ENCODE data around the gene METTL16.

METTL16 gene

DNA sequence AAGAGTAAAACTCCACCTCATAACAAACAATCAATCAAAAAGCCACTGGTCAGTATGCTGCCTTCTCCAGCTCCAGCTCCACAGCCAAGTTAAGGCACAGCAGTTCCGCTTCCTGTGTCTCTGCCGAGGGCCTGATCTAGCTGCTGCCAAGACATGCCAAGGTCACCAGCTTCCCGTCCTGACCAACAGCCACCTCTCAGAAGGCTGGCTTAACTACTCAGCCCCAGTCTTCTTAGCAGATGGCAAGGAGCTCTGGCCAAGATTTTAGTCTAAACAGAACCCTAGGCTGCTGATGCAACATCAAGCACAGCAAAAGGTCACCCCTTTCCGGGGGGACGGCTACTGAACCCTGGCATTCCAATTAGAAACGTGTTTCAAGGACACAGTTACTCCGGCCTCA is 93.1 kb downstream of the METTL16 start:
- peak; percentile 64 for DNase-seq (ENCODE audit: low read depth)
- TF ChIP-seq, protein P1, sequence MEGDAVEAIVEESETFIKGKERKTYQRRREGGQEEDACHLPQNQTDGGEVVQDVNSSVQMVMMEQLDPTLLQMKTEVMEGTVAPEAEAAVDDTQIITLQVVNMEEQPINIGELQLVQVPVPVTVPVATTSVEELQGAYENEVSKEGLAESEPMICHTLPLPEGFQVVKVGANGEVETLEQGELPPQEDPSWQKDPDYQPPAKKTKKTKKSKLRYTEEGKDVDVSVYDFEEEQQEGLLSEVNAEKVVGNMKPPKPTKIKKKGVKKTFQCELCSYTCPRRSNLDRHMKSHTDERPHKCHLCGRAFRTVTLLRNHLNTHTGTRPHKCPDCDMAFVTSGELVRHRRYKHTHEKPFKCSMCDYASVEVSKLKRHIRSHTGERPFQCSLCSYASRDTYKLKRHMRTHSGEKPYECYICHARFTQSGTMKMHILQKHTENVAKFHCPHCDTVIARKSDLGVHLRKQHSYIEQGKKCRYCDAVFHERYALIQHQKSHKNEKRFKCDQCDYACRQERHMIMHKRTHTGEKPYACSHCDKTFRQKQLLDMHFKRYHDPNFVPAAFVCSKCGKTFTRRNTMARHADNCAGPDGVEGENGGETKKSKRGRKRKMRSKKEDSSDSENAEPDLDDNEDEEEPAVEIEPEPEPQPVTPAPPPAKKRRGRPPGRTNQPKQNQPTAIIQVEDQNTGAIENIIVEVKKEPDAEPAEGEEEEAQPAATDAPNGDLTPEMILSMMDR (conservative IDR thresholded peaks at IDR 0.05; ENCODE audit: low read length), result no peak
- no peak overlapping the region for H3K4me3 ChIP-seq (ENCODE audit: low read length)

DNA sequence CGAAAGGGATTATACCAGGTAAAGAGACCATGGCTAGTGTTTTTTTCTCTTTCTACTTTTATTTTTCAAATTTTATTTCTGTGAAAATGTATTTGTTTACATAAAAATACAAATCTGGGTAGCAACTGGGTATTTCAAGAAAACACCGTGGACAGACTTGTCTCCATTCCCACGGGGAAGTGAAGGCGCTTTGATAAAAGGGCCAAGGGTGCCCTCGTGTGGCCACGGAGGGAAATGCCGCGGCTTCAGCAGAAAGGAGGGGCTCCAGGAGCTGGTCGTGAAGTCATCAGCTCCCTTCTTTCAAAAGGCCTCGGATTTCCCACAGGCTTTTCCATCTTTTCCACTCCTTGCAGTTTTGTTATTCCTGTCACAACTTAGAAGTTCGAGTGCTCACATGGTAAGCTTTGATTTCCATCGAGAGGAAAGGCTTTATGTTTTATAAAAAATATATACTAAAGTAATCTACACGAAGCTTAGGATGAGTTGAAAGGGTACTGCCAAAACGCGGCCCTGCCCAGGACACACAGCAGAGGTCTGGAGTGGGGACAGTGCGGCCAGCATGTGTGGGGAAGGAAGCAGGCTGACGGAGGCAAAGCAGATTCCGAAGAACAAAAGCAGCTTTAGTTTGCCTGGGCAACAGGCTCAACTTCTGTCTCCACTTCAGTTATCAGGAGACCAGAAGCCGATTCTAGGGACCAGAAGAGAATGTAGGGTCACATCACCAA is 95.5 kb downstream of the METTL16 start:
- peak; percentile 85 for DNase-seq (ENCODE audit: low read depth)
- no peak overlapping the region for H3K4me3 ChIP-seq (ENCODE audit: low read length)
- TF ChIP-seq, protein P1 (conservative IDR thresholded peaks at IDR 0.05; ENCODE audit: low read length), result peak; percentile 93

DNA sequence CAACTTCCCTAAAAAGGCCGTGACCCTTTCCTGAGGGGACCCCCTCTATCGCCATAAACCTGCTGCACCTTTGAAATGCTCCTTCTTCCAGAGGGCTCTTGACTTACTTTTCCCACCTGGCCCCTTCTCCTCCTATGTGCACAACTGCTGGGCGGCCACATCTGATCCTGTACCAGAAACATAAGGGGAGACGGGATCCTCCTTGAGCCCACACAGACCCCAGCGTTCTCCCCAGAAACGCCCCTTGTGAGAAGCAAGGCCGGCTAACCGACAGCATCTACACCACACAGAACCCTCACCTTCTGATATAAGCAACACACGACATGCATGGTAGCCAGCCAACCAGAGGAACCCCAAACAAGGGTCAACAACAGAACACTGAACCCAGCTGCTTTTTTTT is 96.6 kb downstream of the METTL16 start:
- no peak overlapping the region for H3K4me3 ChIP-seq (ENCODE audit: low read length)
- DNase-seq (ENCODE audit: low read depth), result no peak
- TF ChIP-seq, protein P1 (conservative IDR thresholded peaks at IDR 0.05; ENCODE audit: low read length), result no peak

DNA sequence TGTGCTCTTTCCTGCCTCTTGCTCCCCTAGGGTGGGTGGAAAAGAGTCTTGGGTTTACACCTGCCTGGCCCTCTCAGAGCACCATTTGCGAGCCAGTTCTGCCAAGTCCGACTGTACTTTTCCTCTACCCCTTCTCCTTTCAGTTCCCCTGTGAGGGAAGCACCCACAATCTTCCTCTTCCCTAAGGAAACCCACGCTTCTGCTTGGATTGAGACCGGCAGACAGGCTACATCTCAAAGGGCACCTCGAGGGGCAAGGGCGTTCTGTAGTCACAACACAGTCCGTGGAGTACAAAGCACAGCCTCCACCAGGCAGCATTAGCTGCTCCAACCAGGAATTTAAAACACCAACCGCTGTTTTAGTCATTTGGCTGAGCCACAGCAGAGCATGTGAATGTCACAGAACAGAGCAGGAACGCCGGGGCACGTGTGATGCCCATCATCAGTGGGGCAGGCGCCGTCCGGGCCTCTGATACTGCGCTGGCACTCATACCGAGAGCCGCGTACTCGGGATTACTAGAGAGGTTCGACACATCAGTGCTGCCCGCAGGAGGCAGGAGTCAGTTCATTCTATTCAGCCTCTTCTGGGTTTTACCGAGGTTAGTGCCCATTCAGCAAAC is 97.1 kb downstream of the METTL16 start:
- no peak for DNase-seq (ENCODE audit: low read depth)

GRCh38 chr17:2412561-2413021 is 99.1 kb downstream of the METTL16 start:
- TF ChIP-seq, protein P1 (conservative IDR thresholded peaks at IDR 0.05; ENCODE audit: low read length), result peak; percentile 39
- peak; percentile 75 for DNase-seq (ENCODE audit: low read depth)
- H3K4me3 ChIP-seq (ENCODE audit: low read length), result no peak overlapping the region

More for the DNA sequence above, 97.1 kb downstream of the METTL16 start:
- TF ChIP-seq, protein P1 (conservative IDR thresholded peaks at IDR 0.05; ENCODE audit: low read length), result no peak
- H3K4me3 ChIP-seq (ENCODE audit: low read length), result no peak overlapping the region

DNA sequence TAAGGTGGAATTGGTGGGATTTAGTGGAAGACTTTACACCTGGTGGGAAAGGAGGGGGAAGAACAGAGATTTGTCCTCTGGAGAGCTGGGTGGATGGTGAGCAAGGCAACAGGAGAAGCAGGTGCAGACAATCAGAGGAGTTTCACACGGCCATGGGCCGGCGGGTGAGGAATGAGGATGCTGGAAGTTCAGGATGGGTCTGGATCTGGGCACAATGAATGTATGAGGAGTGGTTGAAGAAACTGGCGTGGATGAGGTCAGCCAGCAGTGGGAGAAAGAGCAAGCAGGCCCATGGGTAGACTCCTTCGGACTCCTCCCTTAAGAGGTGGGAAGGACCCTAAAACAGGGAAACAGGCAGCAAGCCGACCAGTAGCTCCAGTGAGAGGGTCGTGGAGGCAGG is 100.7 kb downstream of the METTL16 start:
- no peak overlapping the region for H3K4me3 ChIP-seq (ENCODE audit: low read length)
- no peak for DNase-seq (ENCODE audit: low read depth)
- TF ChIP-seq, protein P1 (conservative IDR thresholded peaks at IDR 0.05; ENCODE audit: low read length), result no peak
